ENCODE data around the gene ZNF484.
"Not testable (repeated sequence)": the region's sequence is repeated elsewhere in the genome, so short reads cannot be mapped to it uniquely, and the experiment has no call there.

ZNF484 gene

DNA sequence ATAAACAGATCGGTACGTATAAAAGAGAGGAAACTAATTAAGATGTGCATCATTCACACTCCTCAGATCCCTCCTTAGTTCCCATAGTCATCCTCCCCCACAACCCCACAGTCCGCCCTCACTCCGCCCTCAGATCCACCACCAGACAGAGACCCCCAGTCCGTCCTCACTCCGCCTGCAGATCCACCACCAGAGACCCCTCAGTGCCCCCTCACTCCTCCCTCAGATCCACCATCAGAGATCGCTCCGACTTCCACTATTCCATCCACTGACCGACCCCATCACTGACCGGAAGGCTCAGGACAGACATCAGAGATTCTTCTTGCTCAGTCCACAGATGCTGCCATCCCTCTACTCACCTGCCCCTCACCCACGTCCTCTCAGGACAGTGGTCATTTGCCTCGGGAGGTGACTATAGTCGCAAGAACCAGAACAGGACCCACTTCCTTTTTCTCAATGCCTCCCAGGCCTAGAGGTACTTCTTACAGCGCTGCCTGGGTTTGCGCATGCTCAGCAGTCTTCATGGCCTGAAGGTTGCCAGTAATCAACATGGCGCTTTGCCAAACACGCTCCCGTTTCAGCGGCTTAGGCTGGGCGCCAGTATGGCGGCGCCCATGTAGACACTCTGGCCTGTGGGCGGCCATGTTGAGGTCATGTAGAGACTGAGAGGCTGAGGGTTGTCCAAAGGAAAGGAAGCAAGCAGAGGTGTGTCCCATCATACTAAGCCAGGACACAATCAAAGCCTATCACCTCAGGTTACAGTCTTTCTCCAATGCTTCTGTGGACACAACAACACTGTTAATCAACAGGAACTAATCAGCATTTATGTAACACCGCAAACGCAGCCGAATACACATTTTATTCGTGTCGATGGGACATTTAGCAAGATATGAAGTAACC is at the start of gene ZNF484:
TSS of gene ZNF484 (minus strand) at position 508 of the 900 bp plus-strand sequence. CDS start 3,009 bp downstream, outside the sequence.
- DNase-seq = peak; percentile 99

DNA sequence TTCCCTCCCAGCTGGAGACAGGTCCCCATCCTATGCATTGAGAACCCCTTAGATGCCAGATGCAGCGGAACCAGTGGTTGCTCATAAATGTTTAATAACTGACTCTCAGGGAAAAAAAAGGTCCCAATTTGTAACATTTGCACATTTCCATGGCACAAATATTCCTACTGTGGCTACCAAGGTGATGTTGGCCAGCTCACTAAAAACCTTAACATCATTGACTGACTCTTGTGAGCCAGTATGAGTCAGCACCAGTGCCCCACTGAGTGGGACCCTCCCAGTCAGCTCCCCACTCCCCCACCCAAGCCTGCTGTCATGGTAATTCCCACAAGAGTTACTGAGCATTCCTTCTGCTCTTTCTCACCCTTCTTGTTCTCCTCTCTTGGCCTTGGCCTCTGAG is 42.6 kb upstream of the ZNF484 start:
- DNase-seq = no peak

- DNase-seq = no peak
Observed at GRCh38 chr9:92917176-92917800, 39.5 kb upstream of the ZNF484 start.

- peak; percentile 54 for DNase-seq
Observed at GRCh38 chr9:92911511-92912475, 34.0 kb upstream of the ZNF484 start.

- not testable (repeated sequence) for DNase-seq
Observed at GRCh38 chr9:92905137-92905536, 27.3 kb upstream of the ZNF484 start.

DNA sequence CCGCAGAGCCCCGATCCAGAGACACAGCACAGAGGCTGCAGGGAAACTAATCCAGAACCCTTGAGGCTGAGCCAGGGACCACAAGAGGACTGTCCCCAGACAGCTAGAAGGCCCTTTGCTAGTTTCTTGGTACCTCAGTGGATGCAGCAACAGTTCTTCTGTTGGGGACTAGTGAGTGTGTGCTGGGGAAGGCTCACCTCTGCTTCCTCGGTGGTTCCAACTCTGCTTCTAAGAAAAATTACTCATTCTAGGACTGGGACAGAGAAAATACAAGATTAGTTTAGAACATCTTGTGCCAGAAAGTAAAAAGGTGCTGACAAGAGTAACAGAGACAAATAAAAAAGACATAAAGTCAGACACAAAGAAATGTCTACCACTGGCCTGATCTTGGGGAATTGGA is 19.5 kb upstream of the ZNF484 start:
- DNase-seq = no peak

DNA sequence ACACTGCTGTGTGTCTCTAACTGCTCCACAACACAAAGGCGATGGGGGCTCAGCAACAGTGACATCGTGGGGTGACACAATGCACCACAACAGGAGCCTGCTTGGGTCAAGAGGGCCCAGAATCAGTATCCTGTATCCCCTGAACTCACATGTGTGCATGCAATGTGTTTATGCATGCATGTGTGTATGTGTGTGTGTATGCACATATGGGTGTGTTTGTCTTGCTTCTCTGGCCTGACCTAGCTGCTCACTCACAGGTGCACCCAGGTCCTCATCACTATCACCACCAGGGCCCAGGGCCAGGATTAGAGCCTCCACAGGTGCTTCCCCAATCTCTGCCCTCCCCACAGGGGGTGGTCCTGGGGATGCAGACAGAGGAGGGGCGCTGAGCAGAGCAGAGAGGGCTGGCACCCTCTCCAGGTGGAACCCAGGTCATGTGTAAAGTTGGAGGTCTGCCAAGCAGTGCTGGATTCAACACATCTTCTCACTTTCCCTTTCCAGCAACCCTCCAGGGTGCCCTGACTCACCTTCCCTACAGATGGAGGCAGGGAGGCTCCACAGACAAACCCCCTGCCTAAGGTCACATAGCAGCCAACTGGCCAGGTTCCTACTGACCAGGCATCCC is 18.1 kb upstream of the ZNF484 start:
- DNase-seq = no peak

GRCh38 chr9:92894711-92895362 is 17.0 kb upstream of the ZNF484 start:
- no peak for DNase-seq

DNA sequence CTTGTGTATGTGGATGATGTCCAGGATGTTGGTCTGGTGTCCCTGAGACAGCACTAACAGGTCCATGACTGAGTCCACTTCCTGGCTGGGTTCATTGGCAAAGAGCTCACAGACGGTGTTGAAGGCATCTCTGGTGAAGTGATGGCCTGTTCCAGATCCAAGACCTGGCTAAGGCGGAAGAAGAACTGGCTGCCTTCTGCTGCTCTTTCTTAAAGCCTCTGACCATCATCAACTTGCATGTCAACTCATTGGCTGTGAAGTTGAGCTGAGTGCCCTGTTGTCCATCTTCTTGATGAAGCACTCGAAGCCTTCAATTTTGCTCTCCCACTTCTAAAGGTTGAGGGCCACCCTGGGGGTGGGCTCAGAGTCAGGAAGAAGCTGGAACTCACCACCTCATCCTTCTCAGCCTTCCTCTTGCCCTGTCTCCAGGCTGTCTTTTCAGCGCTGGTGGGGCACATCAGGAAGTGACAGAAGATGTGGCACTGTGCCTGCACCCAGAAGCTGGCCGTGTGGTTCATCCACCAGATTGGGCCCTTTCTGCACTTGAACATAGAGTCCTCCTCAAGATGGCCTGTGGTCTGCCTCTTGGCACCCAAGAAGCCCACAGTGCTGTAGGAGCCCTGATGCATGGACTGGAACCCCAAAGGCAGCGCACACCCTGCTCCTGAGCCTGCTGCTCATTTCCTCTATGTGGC is 16.2 kb upstream of the ZNF484 start:
- not testable (repeated sequence) for DNase-seq

- not testable (repeated sequence) for DNase-seq
Observed at GRCh38 chr9:92892276-92892675, 14.4 kb upstream of the ZNF484 start.

DNA sequence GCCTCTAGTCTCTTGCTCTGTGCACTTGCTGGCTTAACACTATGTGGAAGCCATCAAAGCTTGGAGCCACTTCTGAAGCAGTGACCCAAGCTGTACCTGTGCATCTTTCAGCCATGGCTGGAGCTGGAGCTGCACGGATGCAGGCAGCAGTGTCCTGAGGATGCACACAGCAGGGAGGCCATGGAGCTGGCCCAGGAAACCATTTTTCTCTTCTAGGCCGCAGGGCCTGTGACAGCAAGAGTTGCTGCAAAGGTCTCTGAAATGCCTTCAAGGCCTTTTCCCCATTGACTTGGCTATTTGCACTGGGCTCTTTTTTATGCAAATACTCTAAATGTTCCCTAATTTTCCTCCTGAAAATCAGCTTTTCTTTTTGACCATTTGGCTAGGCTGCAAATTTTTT is 12.9 kb upstream of the ZNF484 start:
- no peak for DNase-seq

DNA sequence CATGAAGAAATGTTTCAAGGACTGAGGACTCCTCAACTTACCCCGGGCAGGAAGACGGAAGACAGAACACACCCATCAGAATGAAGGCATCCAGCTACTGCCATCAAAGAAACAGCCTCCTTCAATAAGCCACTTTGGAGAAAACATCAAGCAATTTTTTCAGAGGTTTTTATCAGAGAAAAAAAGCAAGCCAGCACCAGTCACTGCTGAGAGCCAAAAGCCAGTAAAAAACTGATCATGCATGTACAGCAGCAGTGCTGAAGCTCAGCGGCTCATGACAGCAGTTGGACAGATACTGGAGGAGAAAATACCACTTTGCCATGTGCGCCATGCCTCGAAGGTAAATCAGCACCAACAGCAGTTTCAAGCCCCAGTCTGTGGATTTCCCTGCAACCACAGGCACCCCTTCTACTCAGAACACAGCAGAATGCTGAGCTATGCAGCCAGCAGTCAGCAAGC is 10.1 kb upstream of the ZNF484 start:
- DNase-seq = no peak

DNA sequence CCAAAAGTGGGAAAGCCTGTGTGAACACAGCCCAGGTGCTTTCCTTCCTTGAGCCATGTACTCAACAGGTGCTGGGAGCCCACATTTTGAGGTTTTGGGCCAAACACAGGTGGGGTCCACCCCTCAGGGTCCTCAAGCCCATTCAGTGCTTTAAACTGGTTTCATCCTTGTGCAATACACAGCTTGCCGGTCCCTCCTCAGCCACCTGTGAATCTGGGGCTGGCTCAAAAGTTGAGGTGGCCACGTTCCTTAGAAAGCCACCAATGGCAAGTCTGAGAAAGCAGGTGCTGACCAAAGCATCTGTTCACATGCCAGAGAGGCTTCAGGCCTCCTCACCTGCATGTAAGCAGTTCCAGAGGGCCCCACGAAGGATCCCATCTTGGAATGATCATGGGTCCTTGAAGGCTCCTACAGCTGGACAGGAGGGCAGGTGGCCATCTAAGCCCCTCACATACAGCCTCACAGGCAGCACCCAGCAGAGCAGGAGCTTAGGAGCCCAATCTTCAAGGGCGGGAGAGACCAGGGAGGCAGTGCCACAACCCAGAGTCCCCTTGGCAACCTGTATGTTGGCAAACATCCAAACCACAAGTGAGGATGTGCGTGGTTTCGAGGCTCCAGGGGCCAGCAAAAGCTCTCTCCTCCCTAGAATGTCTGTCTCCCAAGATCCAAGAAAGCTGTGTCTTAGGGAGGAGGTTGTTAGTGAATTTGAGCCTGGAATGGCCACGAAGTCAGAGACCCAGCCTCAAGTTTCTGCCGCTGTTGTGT is 9.2 kb upstream of the ZNF484 start:
- DNase-seq = not testable (repeated sequence)

DNA sequence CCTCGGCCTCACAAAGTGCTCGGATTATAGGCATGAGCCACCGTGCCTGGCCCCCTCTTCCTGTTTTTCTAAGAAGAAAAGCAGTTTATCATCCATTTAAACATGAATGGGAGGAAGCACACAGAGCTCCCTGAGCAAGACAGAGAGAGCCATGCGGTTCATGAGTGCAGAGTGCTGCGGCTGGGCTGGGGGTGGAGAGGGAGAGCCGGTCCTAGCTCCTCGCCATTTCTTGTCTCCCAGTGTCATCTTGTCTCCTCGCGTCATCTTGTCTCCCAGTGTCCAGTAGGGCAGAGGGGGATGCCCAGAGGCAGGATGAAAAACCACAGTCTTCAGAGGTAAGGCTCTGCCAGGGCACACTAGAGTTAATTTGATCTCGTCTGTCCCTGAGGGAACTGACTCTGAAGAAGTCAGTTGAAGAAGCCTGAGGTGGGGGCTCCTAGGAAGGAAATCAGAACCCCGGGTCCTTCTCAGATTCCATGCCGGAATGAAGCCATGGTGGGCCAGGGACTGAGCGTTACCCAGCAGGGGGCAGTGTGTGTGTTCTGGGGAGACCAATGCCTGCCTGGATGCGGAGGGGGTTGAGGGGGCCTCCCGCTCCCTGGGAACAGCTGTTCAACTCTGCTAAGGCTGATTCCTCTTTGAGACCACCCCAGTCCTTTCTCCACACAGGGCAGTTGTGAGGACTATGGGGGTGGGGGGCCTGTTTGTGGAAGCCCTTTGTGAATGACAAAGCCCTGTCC is 6.0 kb upstream of the ZNF484 start:
- not testable (repeated sequence) for DNase-seq

- no peak for DNase-seq
Observed at GRCh38 chr9:92882276-92882675, 4.4 kb upstream of the ZNF484 start.

- no peak for DNase-seq
Observed at GRCh38 chr9:92875373-92875772, 2.5 kb downstream of the ZNF484 start.

DNA sequence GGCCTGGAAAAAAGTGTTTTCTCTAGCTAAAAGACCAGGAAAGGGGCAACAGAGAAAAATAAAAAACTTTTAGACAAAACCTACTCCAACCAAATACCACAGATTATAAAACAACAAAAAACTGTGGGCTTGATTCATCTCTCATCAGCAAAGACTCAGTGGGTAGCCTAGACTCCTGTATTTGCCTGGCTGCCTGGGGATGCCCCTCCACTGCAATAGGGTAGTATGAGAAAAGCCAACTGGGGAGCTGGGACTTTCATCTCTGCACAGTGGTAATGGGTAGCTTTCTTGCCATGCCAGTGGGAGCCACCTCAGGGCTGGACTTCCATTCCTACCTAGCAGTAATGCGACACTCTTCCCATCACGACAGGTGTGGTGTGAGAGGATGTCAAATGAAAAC is 7.5 kb downstream of the ZNF484 start:
- DNase-seq = no peak

- not testable (repeated sequence) for DNase-seq
Observed at GRCh38 chr9:92866600-92866999, 11.2 kb downstream of the ZNF484 start.

DNA sequence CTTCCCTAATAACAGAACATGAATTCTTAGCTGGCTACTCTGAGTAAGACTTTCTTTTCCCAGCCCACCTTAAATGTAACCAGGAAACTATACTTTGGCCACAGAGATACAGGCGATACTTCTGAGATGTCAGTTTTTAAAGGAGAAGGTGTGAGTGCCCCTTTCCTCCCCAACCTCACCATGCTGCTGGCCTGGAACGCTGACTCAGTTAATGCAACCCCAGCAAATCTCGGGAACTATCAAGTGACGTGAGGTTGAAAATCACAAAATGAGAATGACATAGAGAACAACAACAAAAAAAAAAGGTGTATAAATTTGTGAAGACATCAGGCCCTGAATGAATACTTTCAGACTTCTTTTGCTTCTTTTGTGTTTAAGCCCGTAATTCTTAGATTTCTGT is 13.7 kb downstream of the ZNF484 start:
- DNase-seq = no peak

GRCh38 chr9:92860867-92861266 is 17.0 kb downstream of the ZNF484 start:
- no peak for DNase-seq
